Measurements from ENCODE around the gene CHIT1. TPM values are rescaled to one million over a fixed set of nuclear protein-coding genes. Genes with fewer than 3 reads are reported as not detected.

CHIT1 gene
- total and polyA plus RNA-seq, 2 of the 8 experiments (the other 6 are each of a cell fraction or from before 2014, with no cell fraction given) = not detected

DNA sequence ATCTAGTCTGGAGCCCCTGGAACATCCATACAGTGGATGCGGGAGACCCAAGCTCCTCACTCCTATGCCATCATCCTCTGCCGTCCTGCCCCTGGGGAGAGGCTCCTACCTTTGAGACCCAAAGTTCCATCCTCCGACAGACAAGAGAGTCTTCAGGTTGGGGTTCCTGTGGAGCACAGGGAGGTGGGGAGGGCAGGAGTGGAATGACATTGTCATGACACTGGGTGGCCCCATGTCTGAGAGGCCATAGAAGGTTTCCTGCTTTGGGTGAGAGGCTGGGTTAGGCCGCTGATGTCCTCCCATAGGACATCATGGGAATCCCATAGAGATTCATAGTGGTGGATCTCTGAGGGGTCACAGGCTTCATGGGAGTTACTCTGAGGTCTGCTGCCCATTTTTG is 45.0 kb downstream of the CHIT1 start:
- H3K79me2 ChIP-seq (ENCODE audit: control insufficient read depth in 1 of 2, insufficient read depth in 2 of 2, low read length in 2 of 2) = no peaks in the 10 kb centered on the region
- peaks cover 6 to 17% (median 11%) of the 10 kb centered on the region in 4 experiments for H3K4me1 ChIP-seq (replicated peaks in 1 of 4; ENCODE audit: control insufficient read depth in 3 of 4, insufficient read depth in 4 of 4, low read length in 3 of 4)
- H2AFZ ChIP-seq (ENCODE audit: low read length) = no peak overlapping the region
- FAIRE-seq = no peak
- WGBS, 2 experiments (ENCODE audit: extremely low coverage in 1 of 2, insufficient coverage in 1 of 2, insufficient read length in 1 of 2, insufficient replicate concordance in 2 of 2, low coverage in 1 of 2, low lambda C conversion rate in 2 of 2, missing lambda C conversion rate in 1 of 2) = 79% methylated on average over 3 of the region's 4 CpGs; no CpG with 5 or more reads in 1 of the 2 experiments
- POLR2A ChIA-PET (ENCODE audit: partially characterized antibody) = no interaction called here
- TF ChIP-seq, protein P1, sequence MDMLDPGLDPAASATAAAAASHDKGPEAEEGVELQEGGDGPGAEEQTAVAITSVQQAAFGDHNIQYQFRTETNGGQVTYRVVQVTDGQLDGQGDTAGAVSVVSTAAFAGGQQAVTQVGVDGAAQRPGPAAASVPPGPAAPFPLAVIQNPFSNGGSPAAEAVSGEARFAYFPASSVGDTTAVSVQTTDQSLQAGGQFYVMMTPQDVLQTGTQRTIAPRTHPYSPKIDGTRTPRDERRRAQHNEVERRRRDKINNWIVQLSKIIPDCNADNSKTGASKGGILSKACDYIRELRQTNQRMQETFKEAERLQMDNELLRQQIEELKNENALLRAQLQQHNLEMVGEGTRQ (IDR thresholded peaks at IDR 0.05; ENCODE audit: low read length) = no peak
- TF ChIP-seq RFX5 (IDR thresholded peaks at IDR 0.05; ENCODE audit: borderline replicate concordance, low read depth, low read length) = no peak
- H2BK120ac ChIP-seq (replicated peaks; ENCODE audit: low read depth, low read length) = no peak overlapping the region
- H3K79me1 ChIP-seq (ENCODE audit: low read depth, low read length) = no peaks in the 10 kb centered on the region
- no peak overlapping the region for H4K5ac ChIP-seq (ENCODE audit: insufficient read length, low read depth, low read length)
- no peak overlapping the region for H3K23ac ChIP-seq (ENCODE audit: insufficient read length)
- H2AK5ac ChIP-seq (ENCODE audit: low read depth, low read length) = no peak overlapping the region
- H3K27me3 ChIP-seq (replicated peaks in 1 of 4; ENCODE audit: control insufficient read depth in 3 of 4, extremely low read depth in 1 of 4, insufficient read depth in 3 of 4, low read length in 3 of 4) = no peaks in the 10 kb centered on the region
- no peak overlapping the region for H3K18ac ChIP-seq (ENCODE audit: extremely low read depth, low read length)
- no peaks in the 10 kb centered on the region for H3K9me3 ChIP-seq (ENCODE audit: insufficient read depth in 2 of 2, low read depth in 1 of 2, low read length in 1 of 2)
- H3K36me3 ChIP-seq (ENCODE audit: control insufficient read depth in 2 of 4, insufficient read depth in 4 of 4, low read length in 3 of 4) = no peaks in the 10 kb centered on the region
- H3K4me3 ChIP-seq (ENCODE audit: extremely low read depth in 1 of 4, insufficient read depth in 2 of 4, low read depth in 3 of 4, low read length in 4 of 4) = no peak overlapping the region
- H3K14ac ChIP-seq (ENCODE audit: insufficient read length) = no peak overlapping the region
- no peak for DNase-seq (ENCODE audit: low read depth in 1 of 2, low spot score in 2 of 2)
- CTCF ChIA-PET (ENCODE audit: partially characterized antibody) = interaction anchor here (0.6 to 6.1 kb wide), 8 partner anchors 12 to 145 kb away, joined by 3 to 64 read pairs (median 4); partner anchors contain the start of genes ADORA1 and MYBPH
- no peak overlapping the region for H2BK5ac ChIP-seq (ENCODE audit: low read depth, low read length)
- no peaks in the 10 kb centered on the region for H4K20me1 ChIP-seq (replicated peaks in 1 of 2; ENCODE audit: control insufficient read depth in 1 of 2, insufficient read depth in 2 of 2, low read length in 2 of 2)
- H2BK20ac ChIP-seq (ENCODE audit: low read length) = no peak overlapping the region
- no peak overlapping the region for H3K9ac ChIP-seq (replicated peaks in 1 of 4; ENCODE audit: extremely low read depth in 1 of 4, low read depth in 3 of 4, low read length in 3 of 4)
- no peak overlapping the region for H4K91ac ChIP-seq (replicated peaks; ENCODE audit: insufficient read length, low read length)
- no peak overlapping the region for H3K27ac ChIP-seq (ENCODE audit: low read depth, low read length)
- H4K8ac ChIP-seq (ENCODE audit: extremely low read depth, insufficient read depth, low read length) = no peak overlapping the region
- no peak overlapping the region for H3K4ac ChIP-seq (replicated peaks; ENCODE audit: insufficient read length, low read depth, low read length)
- no peak overlapping the region for H3K4me2 ChIP-seq (ENCODE audit: insufficient read depth in 1 of 2, low read depth in 2 of 2, low read length in 2 of 2)
- peak overlapping the region; percentile 46; the same call in 1 of the 2 replicates for H2BK15ac ChIP-seq (ENCODE audit: low read length)
- H3K56ac ChIP-seq (replicated peaks; ENCODE audit: insufficient read length, low read depth, low read length) = no peak overlapping the region
- H3K23me2 ChIP-seq (ENCODE audit: low read depth, low read length) = no peaks in the 10 kb centered on the region
- no peak overlapping the region for H2BK12ac ChIP-seq (ENCODE audit: low read depth, low read length)

Measured in H1 (cell line).